NCI-H82 treated with DMSO at 0.1 percent for 48 hours (cell line): Measurements from ENCODE around the gene MMP13.
"Not testable (repeated sequence)": the region's sequence is repeated elsewhere in the genome, so short reads cannot be mapped to it uniquely, and the experiment has no call there.

Source experiments
- DNase-seq: peaks from one replicate; lab custom pipeline; 2025; ENCODE audit not compliant: unreplicated experiment; lab: John Stamatoyannopoulos, UW

The MMP13 gene

DNA sequence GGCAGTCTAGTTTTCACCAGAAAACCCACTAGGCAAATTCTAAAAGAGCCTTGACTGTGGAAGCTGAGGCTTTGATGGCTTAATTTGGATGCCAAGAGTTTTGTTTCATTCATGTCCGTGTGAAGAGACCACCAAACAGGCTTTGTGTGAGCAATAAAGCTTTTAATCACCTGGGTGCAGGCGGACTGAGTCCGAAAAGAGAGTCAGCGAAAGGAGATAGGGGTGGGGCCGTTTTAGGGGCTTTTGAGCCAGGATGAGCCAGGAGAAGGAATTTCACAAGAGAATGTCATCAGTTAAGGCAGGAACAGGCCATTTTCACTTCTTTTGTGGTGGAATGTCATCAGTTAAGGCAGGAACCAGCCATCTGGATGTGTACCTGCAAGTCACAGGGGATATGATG, 51.6 kb downstream of the MMP13 start:
- not testable (repeated sequence) for DNase-seq

GRCh38 chr11:102900346-102900745, 55.2 kb downstream of the MMP13 start:
- no peak for DNase-seq
